SK-N-SH treated with all-trans-retinoic acid at 6 μM for 48 hours (cell line): ENCODE results near the gene DNHD1.

Source experiments
- BACH2 ChIP-seq: fragments of 250-450 bp; sonication (Bioruptor Pico); IDR thresholded peaks from 2 replicates; pipeline ENCODE4 v1.9.0; 2021; ENCODE audit warnings: mild to moderate bottlenecking, borderline replicate concordance
- ISL1 ChIP-seq: fragments of 250-450 bp; sonication (Bioruptor Pico); IDR thresholded peaks from 2 replicates; pipeline ENCODE4 v2.1.2; 2022; ENCODE audit warnings: mild to moderate bottlenecking, moderate library complexity
- RARB ChIP-seq: fragments of 250-450 bp; sonication (Bioruptor Pico); IDR thresholded peaks from 2 replicates; pipeline ENCODE4 v1.8.0; 2021; ENCODE audit warnings: mild to moderate bottlenecking, moderate library complexity
- ZFP3 ChIP-seq: fragments of 250-450 bp; sonication (Bioruptor Pico); IDR thresholded peaks from 2 replicates; pipeline ENCODE4 v1.5.0; 2020; ENCODE audit warnings: mild to moderate bottlenecking, moderate library complexity
- TF ChIP-seq, protein P1 (sequence below): fragments of 250-450 bp; sonication (Bioruptor Pico); IDR thresholded peaks from 2 replicates; pipeline ENCODE4 v1.5.1; 2020; ENCODE audit warnings: low read depth, mild to moderate bottlenecking, moderate library complexity

DNA sequence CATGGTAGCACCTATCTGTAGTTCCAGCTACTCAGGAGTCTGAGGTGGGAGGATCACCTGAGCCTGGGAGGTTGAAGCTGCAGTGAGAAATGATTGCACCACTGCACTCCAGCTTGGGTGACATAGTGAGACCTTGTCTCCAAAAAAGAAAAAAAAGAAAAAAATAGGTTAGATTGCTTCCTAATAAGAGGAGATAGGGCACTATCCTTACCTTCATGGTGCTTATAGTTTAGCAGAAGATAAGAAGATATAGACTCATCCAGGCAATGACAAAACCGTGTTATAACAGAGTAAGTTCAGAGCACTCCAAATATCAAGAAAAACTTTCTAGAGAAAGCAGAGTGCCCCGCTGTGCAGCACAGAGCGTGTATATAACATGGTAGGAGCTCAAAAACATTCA lies 64.2 kb downstream of the DNHD1 start:
- TF ChIP-seq ZFP3 (CRISPR knock-in tag) = no peak
- no peak for TF ChIP-seq ISL1 (CRISPR knock-in tag)
- TF ChIP-seq, protein P1, sequence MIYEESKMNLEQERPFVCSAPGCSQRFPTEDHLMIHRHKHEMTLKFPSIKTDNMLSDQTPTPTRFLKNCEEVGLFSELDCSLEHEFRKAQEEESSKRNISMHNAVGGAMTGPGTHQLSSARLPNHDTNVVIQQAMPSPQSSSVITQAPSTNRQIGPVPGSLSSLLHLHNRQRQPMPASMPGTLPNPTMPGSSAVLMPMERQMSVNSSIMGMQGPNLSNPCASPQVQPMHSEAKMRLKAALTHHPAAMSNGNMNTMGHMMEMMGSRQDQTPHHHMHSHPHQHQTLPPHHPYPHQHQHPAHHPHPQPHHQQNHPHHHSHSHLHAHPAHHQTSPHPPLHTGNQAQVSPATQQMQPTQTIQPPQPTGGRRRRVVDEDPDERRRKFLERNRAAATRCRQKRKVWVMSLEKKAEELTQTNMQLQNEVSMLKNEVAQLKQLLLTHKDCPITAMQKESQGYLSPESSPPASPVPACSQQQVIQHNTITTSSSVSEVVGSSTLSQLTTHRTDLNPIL (CRISPR knock-in tag) = no peak
- TF ChIP-seq BACH2 (CRISPR knock-in tag) = no peak
- TF ChIP-seq RARB (CRISPR knock-in tag) = no peak
